ENCODE data around the gene WDR55.

The WDR55 gene

DNA sequence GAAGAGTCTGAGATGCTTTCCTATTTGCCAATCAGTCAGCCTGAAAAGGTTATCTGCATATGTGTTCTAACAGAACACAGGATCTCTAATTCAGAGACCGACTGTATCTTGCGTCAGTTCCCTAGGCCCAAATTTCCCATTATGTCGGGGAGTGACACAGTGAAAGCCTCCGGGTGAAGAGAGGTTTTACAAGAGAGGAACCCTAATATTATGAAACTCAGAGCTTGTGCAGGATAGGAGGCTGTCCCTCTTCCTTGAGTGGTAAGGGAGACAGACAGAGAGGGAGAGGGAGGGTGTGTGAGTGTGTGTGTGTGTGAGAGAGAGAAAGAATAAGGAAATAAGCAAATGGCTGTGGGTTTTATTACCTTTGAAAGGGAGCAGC lies 33.7 kb upstream of the WDR55 start:
- CTCF ChIA-PET = interaction anchor here (0.9 to 1.7 kb wide), 4 partner anchors 8 to 258 kb away, joined by 3 to 9 read pairs (median 4); partner anchors contain the start of gene EIF4EBP3
- POLR2A ChIA-PET = no interaction called here
- TF ChIP-seq, protein P1, sequence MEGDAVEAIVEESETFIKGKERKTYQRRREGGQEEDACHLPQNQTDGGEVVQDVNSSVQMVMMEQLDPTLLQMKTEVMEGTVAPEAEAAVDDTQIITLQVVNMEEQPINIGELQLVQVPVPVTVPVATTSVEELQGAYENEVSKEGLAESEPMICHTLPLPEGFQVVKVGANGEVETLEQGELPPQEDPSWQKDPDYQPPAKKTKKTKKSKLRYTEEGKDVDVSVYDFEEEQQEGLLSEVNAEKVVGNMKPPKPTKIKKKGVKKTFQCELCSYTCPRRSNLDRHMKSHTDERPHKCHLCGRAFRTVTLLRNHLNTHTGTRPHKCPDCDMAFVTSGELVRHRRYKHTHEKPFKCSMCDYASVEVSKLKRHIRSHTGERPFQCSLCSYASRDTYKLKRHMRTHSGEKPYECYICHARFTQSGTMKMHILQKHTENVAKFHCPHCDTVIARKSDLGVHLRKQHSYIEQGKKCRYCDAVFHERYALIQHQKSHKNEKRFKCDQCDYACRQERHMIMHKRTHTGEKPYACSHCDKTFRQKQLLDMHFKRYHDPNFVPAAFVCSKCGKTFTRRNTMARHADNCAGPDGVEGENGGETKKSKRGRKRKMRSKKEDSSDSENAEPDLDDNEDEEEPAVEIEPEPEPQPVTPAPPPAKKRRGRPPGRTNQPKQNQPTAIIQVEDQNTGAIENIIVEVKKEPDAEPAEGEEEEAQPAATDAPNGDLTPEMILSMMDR (IDR thresholded peaks at IDR 0.05; ENCODE audit: insufficient read depth, low read length, missing control alignments) = no peak
- H3K4me3 ChIP-seq (ENCODE audit: low read depth, low read length) = no peak overlapping the region
- DNase-seq (ENCODE audit: low read depth, low spot score) = no peak

DNA sequence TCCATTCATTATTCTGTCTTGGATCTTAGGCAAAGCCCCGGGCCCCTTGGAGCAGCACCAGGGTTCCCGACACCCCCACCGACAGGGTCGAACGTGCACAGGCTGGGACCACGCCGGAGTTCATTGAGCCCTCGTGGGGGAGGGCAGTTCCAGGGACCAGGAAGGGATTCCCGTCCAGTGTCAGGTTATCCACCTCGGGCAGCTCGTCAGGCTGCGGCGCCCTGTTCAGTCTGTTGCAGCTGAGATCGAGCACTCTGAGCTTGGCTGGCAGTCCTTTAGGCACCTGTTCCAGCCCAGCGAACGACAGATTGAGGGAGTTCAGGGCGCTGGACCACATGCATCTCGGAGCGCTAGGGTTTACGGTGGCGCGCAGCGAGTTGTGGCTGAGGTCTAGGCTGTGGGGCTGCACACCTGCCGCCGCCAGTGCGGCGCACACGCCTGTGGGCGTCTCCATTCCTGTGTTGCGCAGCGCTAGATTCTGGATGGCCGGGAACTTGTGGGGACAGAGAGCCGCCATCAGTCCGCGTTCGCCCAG lies 32.8 kb upstream of the WDR55 start:
- DNase-seq (ENCODE audit: low read depth, low spot score) = no peak
- TF ChIP-seq, protein P1 (IDR thresholded peaks at IDR 0.05; ENCODE audit: insufficient read depth, low read length, missing control alignments) = no peak
- ChIA-PET POLR2A (interaction anchor here (0.6 to 1.0 kb wide), 2 partner anchors 74 to 98 kb away, joined by 3 to 6 read pairs; partner anchors contain the start of gene SRA1), CTCF (interaction anchor here (1.1 to 4.6 kb wide), 5 partner anchors 9 to 268 kb away, joined by 3 to 36 read pairs (median 5); partner anchors contain the start of gene EIF4EBP3)
- H3K4me3 ChIP-seq (ENCODE audit: low read depth, low read length) = peak overlapping the region; percentile 56

DNA sequence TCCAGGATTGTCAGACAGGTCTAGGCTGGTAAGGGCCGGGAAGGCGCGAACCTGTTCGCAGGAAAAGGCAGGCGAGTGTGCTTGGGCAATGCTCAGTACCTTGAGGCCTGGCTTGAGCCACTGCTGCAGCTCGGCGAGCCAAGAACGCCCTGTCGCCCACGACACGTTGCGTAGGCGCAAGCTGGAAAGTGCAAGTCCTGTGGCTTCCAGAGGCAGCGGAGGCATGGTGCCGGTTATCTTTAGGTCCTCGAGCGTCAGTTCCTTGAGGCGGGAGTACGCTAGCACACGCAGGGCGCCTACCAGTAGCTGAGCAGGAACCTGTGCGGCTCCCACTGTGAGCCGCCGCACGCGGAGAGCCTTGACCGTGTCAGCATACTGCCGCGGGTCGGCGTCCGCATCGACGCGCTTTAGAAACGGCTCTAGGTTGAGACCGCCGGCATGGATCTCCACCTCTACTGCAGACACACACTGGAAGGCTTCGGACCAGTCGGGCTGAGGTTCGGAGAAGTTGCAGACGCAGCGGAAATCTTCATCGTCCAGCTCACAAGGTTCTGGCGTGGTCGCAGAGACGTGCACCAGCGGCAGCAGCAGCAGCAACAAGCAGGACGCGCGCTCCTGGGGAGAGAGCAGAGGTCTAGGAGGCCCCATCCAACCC lies 32.2 kb upstream of the WDR55 start:
- H3K4me3 ChIP-seq (ENCODE audit: low read depth, low read length) = peak overlapping the region; percentile 56
- ChIA-PET POLR2A (interaction anchor here (0.6 to 1.0 kb wide), 2 partner anchors 75 to 99 kb away, joined by 3 to 6 read pairs; partner anchors contain the start of gene SRA1), CTCF (interaction anchor here (0.8 to 4.6 kb wide), 5 partner anchors 10 to 269 kb away, joined by 3 to 36 read pairs (median 4); partner anchors contain the start of gene EIF4EBP3)
- TF ChIP-seq, protein P1 (IDR thresholded peaks at IDR 0.05; ENCODE audit: insufficient read depth, low read length, missing control alignments) = no peak
- DNase-seq (ENCODE audit: low read depth, low spot score) = no peak

DNA sequence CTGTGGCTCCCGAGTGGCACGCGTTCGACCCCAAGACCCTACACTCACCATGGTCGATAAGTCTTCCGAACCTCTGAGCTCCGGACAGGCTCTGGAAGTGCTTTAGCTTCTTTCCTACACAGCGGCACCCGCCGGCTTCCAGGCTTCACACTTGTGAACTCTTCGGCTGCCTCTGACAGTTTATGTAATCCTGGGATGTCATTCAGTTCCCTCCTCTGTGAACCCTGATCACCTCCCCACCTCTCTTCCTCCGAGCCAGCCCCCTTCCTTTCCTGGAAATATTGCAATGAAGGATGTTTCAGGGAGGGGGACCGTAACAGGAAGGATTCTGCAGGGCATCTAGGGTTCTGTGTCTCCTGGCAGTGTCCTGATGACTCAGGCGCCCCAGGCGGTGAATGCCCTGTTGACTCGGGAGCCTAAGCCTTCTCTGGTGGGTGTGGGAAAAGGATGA lies 31.7 kb upstream of the WDR55 start, which contains the start of gene CD14:
Gene CD14, minus strand, starts transcription at position 155 of the 451 bp plus-strand sequence. Its CDS starts 104 bp downstream, at position 51.
- TF ChIP-seq, protein P1 (IDR thresholded peaks at IDR 0.05; ENCODE audit: insufficient read depth, low read length, missing control alignments) = no peak
- CTCF ChIA-PET = interaction anchor here (0.8 to 4.6 kb wide), 6 partner anchors 10 to 270 kb away, joined by 3 to 36 read pairs (median 4); partner anchors contain the start of gene EIF4EBP3
- DNase-seq (ENCODE audit: low read depth, low spot score) = no peak
- peak within 1 kb of the TSS; percentile 56 for H3K4me3 ChIP-seq (ENCODE audit: low read depth, low read length)
- POLR2A ChIA-PET = interaction anchor here (1.0 kb wide), 1 partner anchor 75 kb away, joined by 3 read pairs; the partner anchor contains the start of gene SRA1

DNA sequence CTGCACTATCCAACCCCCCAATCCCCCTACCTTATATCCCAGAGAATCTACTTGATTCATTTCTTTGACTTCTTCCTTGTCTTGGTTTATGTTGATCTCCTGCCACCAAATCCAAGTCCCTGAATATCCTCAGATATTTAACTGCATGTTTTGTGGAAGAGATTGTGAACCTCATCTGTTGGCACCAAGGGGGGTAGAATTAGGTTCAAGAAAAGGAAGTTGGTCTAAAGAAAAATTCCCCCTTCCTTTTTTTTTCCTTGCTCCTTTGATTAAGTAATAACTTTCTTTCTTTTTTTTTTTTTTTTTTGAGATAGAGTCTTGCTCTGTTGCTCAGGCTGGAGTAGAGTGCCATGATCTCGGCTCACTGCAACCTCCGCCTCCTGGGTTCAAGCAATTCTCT lies 31.2 kb upstream of the WDR55 start:
- DNase-seq (ENCODE audit: low read depth, low spot score) = no peak
- ChIA-PET POLR2A (no interaction called here), CTCF (interaction anchor here (1.8 to 4.6 kb wide), 3 partner anchors 75 to 270 kb away, joined by 4 to 36 read pairs (median 14); partner anchors contain the start of gene EIF4EBP3)
- TF ChIP-seq, protein P1 (IDR thresholded peaks at IDR 0.05; ENCODE audit: insufficient read depth, low read length, missing control alignments) = no peak
- H3K4me3 ChIP-seq (ENCODE audit: low read depth, low read length) = no peak overlapping the region

DNA sequence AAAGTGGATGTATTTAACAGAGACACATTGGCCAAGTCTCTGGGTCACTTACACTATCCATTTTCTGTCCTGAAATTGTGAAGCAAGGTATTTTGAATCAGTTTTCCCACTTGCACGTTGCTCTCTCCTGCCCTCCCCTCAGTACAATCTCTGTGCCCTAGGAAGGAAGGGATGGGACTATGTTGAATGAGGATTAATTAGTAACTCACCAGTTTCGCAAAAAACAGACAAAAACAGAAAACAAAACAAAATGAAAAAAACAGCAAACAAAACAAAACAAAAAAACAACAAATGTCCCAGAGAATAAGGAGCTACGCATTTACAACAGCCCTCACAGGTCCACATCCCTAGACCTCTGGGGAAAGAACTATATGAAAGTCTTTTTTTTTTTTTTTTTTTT lies 30.6 kb upstream of the WDR55 start:
- DNase-seq (ENCODE audit: low read depth, low spot score) = no peak
- no peak overlapping the region for H3K4me3 ChIP-seq (ENCODE audit: low read depth, low read length)
- ChIA-PET POLR2A (interaction anchor here (0.6 kb wide), 1 partner anchor 231 kb away, joined by 3 read pairs; no protein-coding TSS in a partner anchor), CTCF (interaction anchor here (1.0 to 4.6 kb wide), 17 partner anchors 12 to 391 kb away, joined by 3 to 36 read pairs (median 6); partner anchors contain the start of genes EIF4EBP3, IK, NDUFA2 and SLC4A9)
- TF ChIP-seq, protein P1 (IDR thresholded peaks at IDR 0.05; ENCODE audit: insufficient read depth, low read length, missing control alignments) = no peak

Data from AG04449 (cell line).